ENCODE data around the gene TPM3.
"Not testable (repeated sequence)": the region's sequence is repeated elsewhere in the genome, so short reads cannot be mapped to it uniquely, and the experiment has no call there.

TPM3 gene

GRCh38 chr1:154137888-154138287, 54.0 kb downstream of the TPM3 start:
- DNase-seq (ENCODE audit: low read depth, low spot score), result no peak

GRCh38 chr1:154133256-154133655, 58.6 kb downstream of the TPM3 start:
- no peak overlapping the region for H3K4me3 ChIP-seq (ENCODE audit: low read length)
- DNase-seq (ENCODE audit: low read depth, low spot score), result no peak

More at GRCh38 chr1:154137888-154138287, 54.0 kb downstream of the TPM3 start:
- H3K4me3 ChIP-seq (ENCODE audit: low read length), result no peak overlapping the region

GRCh38 chr1:154129391-154129970, 62.4 kb downstream of the TPM3 start:
- H3K4me3 ChIP-seq (ENCODE audit: low read length), result no peak overlapping the region
- no peak for DNase-seq (ENCODE audit: low read depth, low spot score)

GRCh38 chr1:154123205-154123604, 68.7 kb downstream of the TPM3 start:
- not testable (repeated sequence) for H3K4me3 ChIP-seq (ENCODE audit: low read length); DNase-seq (ENCODE audit: low read depth, low spot score)

- DNase-seq (ENCODE audit: low read depth, low spot score), result no peak
- H3K4me3 ChIP-seq (ENCODE audit: low read length), result no peak overlapping the region
These were observed 74.3 kb downstream of the TPM3 start for GRCh38 chr1:154117642-154118041.

- DNase-seq (ENCODE audit: low read depth, low spot score), result peak; percentile 8
- H3K4me3 ChIP-seq (ENCODE audit: low read length), result no peak overlapping the region
These were observed 76.7 kb downstream of the TPM3 start for GRCh38 chr1:154115180-154115579.
